Smooth muscle cell (in vitro differentiated cells): ENCODE results near the gene STK32B. TPM values are rescaled to one million over a fixed set of nuclear protein-coding genes. Genes with fewer than 3 reads are reported as not detected.
"Not testable (repeated sequence)": the region's sequence is repeated elsewhere in the genome, so short reads cannot be mapped to it uniquely, and the experiment has no call there.

Experiments used
- DNase-seq: peaks from one replicate; lab custom pipeline; 2025; ENCODE audit not compliant: unreplicated experiment; lab: John Stamatoyannopoulos, UW
- H2AFZ ChIP-seq: fragments of 200-600 bp; sonication (generic); 2 replicates; pipeline ENCODE4 v1.6.0; 2016; ENCODE audit warnings: antibody characterized with exemption, low read depth, mild to moderate bottlenecking
- H3F3A ChIP-seq: fragments of 200-600 bp; sonication (generic); 2 replicates; pipeline ENCODE4 v1.6.0; 2017; ENCODE audit warnings: antibody characterized with exemption, low read depth
- H3K27ac ChIP-seq: fragments of 200-600 bp; sonication (generic); 2 replicates; pipeline ENCODE4 v1.5.1; 2016; ENCODE audit warnings: low read depth, mild to moderate bottlenecking
- H3K27me3 ChIP-seq: fragments of 200-600 bp; sonication (generic); 2 replicates; pipeline ENCODE4 v1.6.1; 2016; ENCODE audit warnings: low read depth, mild to moderate bottlenecking
- H3K36me3 ChIP-seq: fragments of 200-600 bp; sonication (generic); 2 replicates; pipeline ENCODE4 v1.5.1; 2016; ENCODE audit warnings: low read depth
- H3K4me1 ChIP-seq: fragments of 200-600 bp; sonication (generic); 2 replicates; pipeline ENCODE4 v1.5.1; 2016; ENCODE audit warnings: low read depth
- H3K4me2 ChIP-seq: fragments of 200-600 bp; sonication (generic); 2 replicates; pipeline ENCODE4 v1.6.0; 2016; ENCODE audit warnings: mild to moderate bottlenecking
- H3K4me3 ChIP-seq: fragments of 200-600 bp; sonication (generic); 2 replicates; pipeline ENCODE4 v1.5.1; 2016; ENCODE audit warnings: mild to moderate bottlenecking
- H3K79me2 ChIP-seq: fragments of 200-600 bp; sonication (generic); 2 replicates; pipeline ENCODE4 v1.6.0; 2016; ENCODE audit warnings: low read depth, mild to moderate bottlenecking
- H3K9ac ChIP-seq: fragments of 200-600 bp; sonication (generic); 2 replicates; pipeline ENCODE4 v1.6.0; 2016; ENCODE audit warnings: low read depth
- H3K9me3 ChIP-seq: fragments of 200-600 bp; sonication (generic); replicated peaks from 2 replicates; pipeline ENCODE4 v1.5.1; 2016; ENCODE audit warnings: low read depth
- H4K20me1 ChIP-seq: fragments of 200-600 bp; sonication (generic); 2 replicates; pipeline ENCODE4 v1.6.0; 2016; ENCODE audit warnings: low read depth
- CTCF ChIP-seq: fragments of 200-600 bp; sonication (generic); IDR thresholded peaks from 2 replicates; pipeline ENCODE4 v1.5.1; 2017; ENCODE audit warnings: borderline replicate concordance, mild to moderate bottlenecking, antibody characterized with exemption; ENCODE audit not compliant: insufficient read depth, poor library complexity, severe bottlenecking
- WGBS: methylation state at CpG from one replicate; pipeline ENCODE4 v1.1.7; 2016; ENCODE audit warnings: low lambda C conversion rate; 5-methylcytosine and 5-hydroxymethylcytosine counted together
- polyA plus RNA-seq: library from polyadenylated mRNA; unstranded; fragments of >200 nt; fragmentation: Nextera tagmentation; extraction: Ambion mirVana; gene quantifications from 2 replicates; pipeline ENCODE4 v1.2.1, GENCODE V29; 2016
- total RNA-seq: library from RNA; depleted of rRNA; stranded (reverse); fragments of >200 nt; gene quantifications from 2 replicates; pipeline ENCODE4 v1.2.3, GENCODE V29; 2014

Gene STK32B
- total and polyA plus RNA-seq, 2 experiments from 2014 or later, result 3.5 to 4.0 TPM

DNA sequence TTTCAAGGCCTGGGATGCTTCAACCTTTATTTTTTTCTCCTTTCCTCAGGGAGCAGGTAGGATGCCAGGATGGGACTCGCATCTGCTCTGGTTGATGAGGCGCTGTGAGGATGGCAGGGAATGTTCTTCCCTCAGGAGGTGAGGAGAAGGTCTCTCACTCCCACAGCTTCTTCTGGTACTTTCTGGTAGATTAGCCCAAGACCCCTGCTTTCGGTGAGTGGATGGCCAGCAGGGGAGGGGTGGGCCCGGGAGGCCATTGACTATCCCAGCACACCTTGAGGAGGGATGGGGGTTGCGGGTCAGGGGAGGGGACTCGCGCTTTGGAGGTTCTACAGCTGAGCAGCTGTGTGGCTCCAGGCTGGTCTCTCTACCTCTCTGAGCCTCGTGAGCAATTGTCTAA, 46.8 kb upstream of the STK32B start:
- 88% methylated on average over 5 of the region's 8 CpGs for WGBS
- no peaks in the 10 kb centered on the region for H3K36me3 ChIP-seq
- H3K4me3 ChIP-seq, result no peak overlapping the region
- H3K9me3 ChIP-seq, result no peaks in the 10 kb centered on the region
- TF ChIP-seq CTCF, result no peak
- peaks cover 23% of the 10 kb centered on the region for H3K27me3 ChIP-seq
- H2AFZ ChIP-seq, result no peak overlapping the region
- no peaks in the 10 kb centered on the region for H4K20me1 ChIP-seq
- no peak for DNase-seq
- no peaks in the 10 kb centered on the region for H3K4me1 ChIP-seq
- no peak overlapping the region for H3K4me2 ChIP-seq
- no peak overlapping the region for H3K27ac ChIP-seq
- no peaks in the 10 kb centered on the region for H3K79me2 ChIP-seq
- H3F3A ChIP-seq, result no peaks in the 10 kb centered on the region
- no peak overlapping the region for H3K9ac ChIP-seq

- not testable (repeated sequence) for H4K20me1 ChIP-seq, H3K4me2 ChIP-seq, H3K9me3 ChIP-seq, H3K4me1 ChIP-seq, H3K27me3 ChIP-seq, H2AFZ ChIP-seq, H3K79me2 ChIP-seq, H3F3A ChIP-seq, H3K9ac ChIP-seq, DNase-seq, H3K36me3 ChIP-seq, H3K27ac ChIP-seq, H3K4me3 ChIP-seq
- 85% methylated on average over 11 of the region's 11 CpGs for WGBS
These were observed 44.3 kb upstream of the STK32B start for GRCh38 chr4:5006932-5007331.

DNA sequence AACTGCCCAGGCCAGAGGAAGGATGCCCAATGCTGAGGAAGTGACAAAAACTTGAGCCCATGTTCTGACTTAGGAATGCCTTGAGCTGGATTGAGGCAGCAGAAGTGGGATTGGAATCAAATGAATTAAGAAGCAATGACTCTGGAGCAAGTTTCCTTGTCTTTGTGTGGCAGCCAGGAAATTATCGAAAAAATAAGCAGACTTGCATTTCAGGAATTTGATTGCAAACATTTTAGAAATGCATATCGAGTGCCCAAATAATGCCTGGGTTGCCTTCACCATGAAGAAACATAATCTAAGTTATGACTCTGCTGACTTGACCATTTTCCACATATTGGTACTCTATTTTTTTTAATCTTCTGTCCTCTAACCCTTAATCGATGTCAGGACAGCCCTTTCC, 41.5 kb upstream of the STK32B start:
- DNase-seq, result no peak
- WGBS, result 96% methylated on average over 3 of the region's 3 CpGs
- no peak overlapping the region for H3K27ac ChIP-seq
- H3F3A ChIP-seq, result no peaks in the 10 kb centered on the region
- no peak for TF ChIP-seq CTCF
- H3K79me2 ChIP-seq, result no peaks in the 10 kb centered on the region
- H3K4me2 ChIP-seq, result no peak overlapping the region
- H3K9me3 ChIP-seq, result no peaks in the 10 kb centered on the region
- H2AFZ ChIP-seq, result no peak overlapping the region
- no peaks in the 10 kb centered on the region for H3K36me3 ChIP-seq
- no peaks in the 10 kb centered on the region for H3K27me3 ChIP-seq
- no peak overlapping the region for H3K9ac ChIP-seq
- H3K4me3 ChIP-seq, result no peak overlapping the region
- no peaks in the 10 kb centered on the region for H4K20me1 ChIP-seq
- H3K4me1 ChIP-seq, result no peaks in the 10 kb centered on the region

GRCh38 chr4:5010984-5011383, 40.3 kb upstream of the STK32B start:
- H3K4me2 ChIP-seq, result no peak overlapping the region
- no peaks in the 10 kb centered on the region for H3K4me1 ChIP-seq
- H2AFZ ChIP-seq, result no peak overlapping the region
- H3K4me3 ChIP-seq, result no peak overlapping the region
- no peaks in the 10 kb centered on the region for H3K79me2 ChIP-seq
- no peak for TF ChIP-seq CTCF
- no peaks in the 10 kb centered on the region for H4K20me1 ChIP-seq
- no peaks in the 10 kb centered on the region for H3F3A ChIP-seq
- H3K9me3 ChIP-seq, result no peaks in the 10 kb centered on the region
- WGBS, result 96% methylated on average over 2 of the region's 2 CpGs
- no peaks in the 10 kb centered on the region for H3K36me3 ChIP-seq
- DNase-seq, result no peak
- no peak overlapping the region for H3K9ac ChIP-seq
- no peaks in the 10 kb centered on the region for H3K27me3 ChIP-seq
- no peak overlapping the region for H3K27ac ChIP-seq
